NCI-H1694 (cell line): Measurements from ENCODE around the gene DENND2D.

ENCODE experiments used
- DNase-seq: peaks from one replicate; lab custom pipeline; 2025; lab: John Stamatoyannopoulos, UW

The DENND2D gene

DNA sequence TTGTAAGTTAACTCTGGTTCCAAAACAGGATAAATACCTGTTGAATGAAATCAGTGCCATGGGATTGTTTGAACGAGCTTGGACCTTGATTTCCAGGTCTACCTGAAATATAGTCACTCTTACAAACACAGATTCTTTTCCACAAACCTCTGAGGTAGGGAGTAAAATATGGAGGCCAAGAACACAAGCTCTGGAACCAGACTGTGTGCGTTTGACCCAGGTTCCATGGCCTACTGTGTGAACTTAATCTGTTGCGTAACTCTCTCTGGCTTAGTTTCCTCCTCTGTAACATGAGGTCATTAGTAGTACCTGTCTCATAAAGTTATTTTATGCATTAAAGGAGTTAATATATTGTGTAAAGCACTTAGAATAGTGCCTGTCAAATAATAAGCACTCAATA is 25.1 kb downstream of the DENND2D start:
- DNase-seq, result no peak

DNA sequence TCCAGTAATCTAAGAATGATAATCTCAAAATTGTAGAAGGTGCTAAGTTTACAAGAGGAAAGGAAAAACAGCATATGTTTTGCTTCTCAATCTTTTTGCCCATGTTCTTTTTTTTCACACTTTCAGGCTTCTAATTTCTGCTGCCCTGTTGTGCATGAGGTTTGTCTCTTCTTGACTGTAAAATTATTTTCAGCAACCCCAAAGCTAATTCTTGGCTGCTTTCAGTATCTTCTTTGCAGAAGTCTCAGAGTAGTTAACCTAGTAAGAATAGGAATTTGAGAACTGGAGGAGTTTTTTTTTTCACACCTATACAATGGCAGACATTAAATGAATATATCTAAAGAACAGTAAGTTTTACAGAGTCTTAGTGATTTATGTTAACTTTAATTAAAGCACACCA is 26.4 kb downstream of the DENND2D start:
- DNase-seq, result no peak

DNA sequence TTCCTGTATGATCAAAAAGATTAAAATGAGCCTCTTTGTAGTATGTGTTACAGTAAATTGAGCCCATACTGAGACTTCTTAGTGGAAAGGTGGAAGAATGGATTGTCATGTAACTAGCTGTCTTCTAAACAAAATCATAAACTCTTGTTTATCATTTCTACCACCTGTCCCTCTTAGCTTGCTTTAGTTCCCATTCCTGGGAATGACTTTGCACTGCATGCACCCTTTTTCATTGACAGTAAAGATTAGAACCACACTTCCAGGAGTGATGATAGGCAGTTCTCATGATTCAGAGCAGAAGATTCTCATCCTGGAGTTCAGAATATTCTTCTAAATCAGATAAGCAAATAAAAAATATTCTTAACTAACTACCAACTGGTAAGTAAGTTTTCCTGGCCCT is 28.0 kb downstream of the DENND2D start:
- no peak for DNase-seq

DNA sequence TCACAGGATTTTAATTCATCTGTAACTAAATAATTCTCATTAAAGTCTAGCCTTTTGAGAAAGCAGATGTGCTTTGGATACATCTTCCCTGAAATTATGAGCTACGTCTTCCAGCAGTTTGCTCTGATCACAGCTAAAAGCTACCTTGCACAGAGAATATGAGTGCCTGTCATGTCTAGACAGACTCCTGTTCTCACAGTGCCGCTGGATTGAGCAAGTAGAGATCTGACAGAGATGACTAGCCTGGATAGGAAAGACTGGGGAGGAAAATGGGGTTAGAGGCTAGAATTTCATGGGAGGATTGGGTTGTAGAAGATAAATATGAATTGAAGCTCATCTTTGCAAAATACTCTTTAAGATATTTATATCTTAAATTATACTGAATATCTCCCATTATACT is 36.3 kb downstream of the DENND2D start:
- DNase-seq, result no peak

DNA sequence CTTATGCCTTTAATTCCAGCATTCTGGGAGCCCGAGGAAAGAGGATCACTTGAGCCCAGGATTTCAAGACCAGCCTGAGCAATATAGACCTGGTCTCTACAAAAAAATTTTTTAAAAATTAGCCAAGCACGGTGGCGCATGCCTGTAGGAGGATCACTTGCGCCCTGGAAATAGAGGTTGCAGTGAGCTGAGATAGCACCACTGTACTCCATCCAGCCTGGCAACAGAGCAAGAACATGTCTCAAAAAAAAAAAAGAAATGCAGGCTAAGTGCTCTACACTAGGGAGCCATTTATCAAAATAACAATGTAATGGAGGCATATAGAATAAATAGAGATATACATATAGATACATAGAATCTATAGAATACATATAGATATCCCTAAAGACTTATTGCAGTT is 37.1 kb downstream of the DENND2D start:
- DNase-seq, result no peak

DNA sequence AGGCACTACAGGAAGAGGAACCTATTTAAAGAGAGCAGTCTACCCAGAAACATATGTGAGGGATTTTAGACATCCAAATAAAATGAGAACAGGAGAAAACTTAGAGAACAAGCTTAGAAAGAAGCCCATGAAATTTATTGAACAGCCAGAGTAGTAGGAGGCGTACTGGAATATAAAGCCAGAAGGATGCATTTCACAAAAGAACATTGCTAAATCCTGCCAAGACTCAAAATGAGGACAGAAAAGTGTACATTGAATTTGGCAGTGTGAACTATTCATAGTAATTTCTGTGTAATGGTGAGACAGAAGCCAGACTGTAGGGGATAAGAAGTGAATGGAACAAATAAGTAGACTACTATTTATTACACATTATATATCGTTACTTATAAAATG is 38.0 kb downstream of the DENND2D start:
- DNase-seq, result no peak

DNA sequence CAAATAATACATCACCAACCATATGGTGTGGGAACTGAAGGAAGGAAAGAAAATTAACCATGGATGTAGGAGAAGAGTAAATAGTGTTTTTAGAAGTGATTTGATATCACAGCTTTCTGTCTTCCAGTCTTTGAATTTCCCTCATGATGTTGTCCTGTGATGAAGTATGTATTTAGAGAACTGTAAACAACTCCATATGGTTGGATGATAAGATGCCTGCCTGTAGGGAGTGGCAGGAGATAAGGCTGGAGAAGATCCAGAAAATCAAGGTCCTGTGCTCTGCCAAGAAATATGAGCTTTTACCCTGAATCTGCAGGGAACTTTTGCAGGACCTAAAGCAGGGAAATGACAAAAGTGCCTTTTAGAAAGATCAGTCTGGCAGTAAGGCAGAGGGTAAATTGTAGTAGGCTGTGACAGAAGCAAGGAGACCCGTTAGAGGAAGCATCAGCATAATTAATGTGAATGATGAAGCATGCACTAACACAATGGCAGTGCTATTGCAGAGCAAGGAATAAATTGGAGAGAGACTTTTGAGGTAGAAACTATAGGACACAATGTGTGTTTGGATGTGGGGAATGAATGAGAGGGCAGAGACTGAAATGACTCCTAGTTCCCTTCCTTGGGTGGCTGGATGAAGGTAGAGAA is 38.5 kb downstream of the DENND2D start:
- peak; percentile 55 for DNase-seq

DNA sequence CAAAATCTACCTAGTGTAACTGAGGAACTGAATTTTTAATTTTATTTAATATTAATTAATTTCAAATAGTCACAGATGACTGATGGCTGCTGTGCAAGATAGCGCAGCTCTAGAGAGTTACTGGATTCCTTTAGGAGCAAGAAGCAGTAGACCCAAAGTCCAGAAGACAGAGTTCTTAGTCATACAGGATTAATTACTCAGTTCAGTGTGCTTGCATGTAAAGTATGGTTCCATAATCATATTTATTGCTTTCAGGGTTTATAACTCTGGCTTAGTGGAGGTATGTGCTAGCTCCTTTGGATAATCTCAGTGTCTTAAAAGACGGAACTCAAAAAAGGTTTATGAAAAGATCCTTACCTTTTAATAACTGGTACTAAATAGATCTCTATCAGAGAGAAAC is 43.0 kb downstream of the DENND2D start:
- no peak for DNase-seq

DNA sequence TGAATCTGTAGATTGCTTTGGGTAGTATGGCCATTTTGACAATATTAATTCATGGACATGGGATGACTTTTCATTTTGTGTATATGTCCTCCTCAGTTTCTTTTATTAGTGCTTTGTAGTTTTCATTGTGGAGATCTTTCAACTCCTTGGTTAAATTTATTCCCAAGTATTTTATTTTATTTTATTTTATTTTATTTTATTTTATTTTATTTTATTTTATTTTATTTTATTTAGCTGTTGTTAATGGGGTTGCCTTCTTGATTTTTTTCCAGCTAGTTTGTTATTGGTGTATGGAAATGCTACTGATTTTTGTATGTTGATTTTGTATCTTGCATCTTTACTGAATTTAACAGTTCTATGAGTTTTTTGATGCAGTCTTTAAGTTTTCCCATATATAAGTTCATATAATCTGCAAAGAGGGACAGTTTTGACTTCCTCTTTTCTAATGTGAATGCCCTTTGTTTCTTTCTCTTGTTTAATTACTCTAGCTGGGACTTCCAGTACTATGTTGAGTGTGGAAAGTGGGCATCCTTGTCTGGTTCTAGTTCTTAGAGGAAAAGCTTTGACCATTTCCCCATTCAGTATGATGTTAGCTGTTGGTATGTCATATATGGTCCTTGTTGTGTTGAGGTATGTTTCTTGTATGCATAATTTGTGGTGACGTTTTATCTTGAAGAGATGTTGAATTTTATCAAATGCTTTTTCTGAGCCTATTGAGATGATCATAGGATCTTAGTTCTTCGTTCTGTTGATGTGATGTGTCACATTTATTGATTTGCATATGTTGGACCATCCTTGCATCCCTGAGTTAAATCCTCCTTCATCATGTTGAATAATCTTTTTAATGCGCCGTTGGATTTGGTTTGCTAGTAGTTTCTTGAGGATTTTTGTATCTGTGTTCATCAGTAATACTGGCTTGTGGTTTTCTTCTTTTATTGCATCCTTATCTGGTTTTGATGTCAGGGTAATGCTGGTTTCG is 46.1 kb downstream of the DENND2D start:
- DNase-seq, result no peak

DNA sequence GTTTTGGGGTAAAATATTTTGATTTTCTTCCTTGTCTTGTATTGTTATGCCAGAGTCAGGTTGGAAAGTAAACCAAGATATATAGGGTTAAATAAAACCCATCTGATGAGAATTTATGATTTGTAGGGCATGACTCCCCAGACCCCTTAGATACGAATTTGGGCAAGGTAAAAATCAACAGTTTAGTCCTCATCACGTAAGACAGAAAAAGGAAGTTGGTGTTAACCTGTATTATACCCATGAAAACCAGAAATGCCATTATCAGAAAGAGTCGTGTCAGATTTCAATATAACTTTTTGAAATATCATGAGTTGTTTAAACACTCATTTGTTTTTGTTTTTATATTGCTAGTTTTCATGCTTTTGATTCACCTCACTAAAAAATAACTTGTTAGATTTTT is 48.6 kb downstream of the DENND2D start:
- DNase-seq, result no peak

DNA sequence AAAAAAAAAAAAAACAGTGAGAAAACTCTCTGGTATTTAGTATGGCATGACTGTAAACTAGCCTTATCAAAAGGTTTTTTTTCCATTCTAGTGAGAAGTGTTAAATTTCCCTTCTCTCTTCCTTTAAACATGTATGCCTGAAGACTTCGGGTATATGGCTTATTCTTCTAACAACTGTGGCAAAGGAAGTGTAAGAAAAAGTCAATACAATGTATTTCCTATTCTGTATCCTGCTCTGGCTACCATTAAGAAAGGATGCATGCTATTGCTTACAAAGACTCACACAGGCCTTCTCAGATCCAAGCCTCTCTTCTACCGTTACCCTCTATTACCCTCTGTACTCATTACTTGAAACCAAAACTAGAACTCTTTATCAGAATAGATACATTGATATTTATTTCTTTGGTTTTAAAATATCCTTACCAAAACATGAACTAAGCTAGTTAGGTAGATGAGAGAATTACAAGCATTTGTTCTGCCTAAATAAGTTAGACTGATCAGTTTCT is 52.0 kb downstream of the DENND2D start:
- DNase-seq, result no peak

DNA sequence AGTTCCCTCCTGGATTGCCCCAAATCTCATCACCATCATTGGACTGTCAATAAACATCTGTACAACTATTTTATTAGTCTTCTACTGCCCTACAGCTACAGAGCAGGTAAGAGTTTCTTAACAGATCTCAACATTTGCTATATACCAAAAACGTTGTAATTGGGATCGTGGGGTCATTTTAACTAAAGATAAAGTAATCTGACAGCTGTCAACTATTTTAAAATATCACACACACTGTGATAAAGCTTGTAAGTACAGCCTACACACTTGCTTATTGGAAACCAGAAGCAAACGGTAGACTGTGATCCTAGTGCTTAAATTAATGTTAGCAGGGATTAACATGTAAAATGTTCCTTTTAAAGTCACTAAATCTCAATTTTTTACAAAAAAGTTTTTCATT is 52.5 kb downstream of the DENND2D start:
- DNase-seq, result no peak

DNA sequence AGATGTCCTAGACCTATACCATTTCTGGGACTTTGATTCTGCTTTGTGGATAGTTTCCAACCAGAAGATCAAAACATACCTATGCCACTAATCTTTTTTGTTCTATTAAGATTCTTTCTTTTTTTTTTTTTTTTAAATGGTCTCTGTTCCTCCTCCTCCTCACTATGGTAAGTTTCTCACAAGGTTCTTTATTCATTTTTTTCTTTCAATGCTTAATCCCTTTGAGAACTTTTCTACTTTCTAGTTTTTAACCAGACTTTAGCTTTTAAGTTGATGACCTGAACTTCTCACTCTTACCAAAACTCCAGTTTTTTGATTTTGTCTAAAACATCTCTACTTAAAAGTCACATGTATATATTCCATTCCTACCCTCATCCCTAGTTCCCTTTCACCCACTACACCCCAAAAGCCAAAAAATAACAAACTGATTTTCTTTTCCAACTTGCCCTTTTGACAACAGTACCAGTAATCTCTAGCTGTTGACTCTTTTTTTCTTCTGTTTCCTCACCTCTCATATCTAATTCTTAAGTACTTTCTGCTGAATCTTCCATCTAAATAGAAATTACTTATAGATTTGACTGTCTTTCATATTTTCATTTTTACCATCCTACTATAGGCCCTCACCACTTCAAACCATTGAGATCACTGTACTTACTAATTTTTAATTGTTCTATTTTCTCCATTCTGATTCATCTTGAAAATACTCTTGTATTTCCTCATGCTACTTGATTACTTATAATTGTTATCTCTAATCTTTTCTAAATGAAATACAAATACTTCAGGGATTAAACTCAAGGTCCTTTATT is 54.3 kb downstream of the DENND2D start:
- DNase-seq, result no peak

DNA sequence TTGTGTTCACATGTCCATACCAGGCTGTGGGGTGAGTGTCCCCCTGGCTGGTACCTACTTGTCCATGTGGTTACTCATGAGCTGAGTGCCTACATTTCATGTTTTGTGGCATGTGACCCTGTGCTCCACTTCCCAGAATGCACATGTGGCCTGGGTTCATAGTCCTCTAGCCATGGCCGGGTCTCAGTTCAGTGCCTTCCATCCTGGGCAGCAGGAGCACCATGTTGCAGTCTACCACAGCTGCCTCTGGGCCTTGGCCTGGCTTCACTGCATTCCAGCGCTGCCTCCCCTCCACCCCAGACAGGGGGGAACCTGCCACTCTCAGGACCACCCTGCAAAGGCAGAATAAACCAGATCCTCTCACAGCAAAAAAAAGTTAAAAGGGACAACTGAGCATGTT is 54.9 kb downstream of the DENND2D start:
- no peak for DNase-seq

DNA sequence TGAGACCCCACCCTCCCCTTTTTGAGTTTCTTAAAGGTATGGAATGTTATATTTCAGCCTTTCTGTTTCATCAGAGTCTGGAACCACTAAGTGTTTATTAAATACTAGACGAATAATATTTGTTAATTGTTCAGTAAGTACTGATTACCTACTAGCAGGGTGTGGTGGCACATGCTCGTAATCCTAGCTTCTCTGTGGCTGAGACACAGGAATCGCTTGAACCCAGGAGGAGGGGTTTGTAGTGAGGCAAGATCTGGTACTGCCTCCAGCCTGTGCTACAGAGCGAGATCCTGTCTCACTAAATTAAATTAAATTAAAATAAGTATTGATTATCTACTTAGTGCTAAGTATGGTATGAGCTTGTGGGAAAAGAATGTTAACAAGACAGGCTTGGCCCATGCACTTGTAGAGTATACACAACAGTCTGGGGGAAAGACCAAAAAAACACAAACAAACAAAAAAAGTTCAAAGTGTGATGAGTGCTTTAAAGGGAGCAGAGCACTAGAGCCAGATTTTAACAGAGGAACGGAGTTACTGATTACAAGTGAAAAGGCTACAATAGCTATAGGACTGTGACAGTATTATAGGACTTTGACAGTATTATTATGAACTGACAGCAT is 58.0 kb downstream of the DENND2D start:
- DNase-seq, result no peak

DNA sequence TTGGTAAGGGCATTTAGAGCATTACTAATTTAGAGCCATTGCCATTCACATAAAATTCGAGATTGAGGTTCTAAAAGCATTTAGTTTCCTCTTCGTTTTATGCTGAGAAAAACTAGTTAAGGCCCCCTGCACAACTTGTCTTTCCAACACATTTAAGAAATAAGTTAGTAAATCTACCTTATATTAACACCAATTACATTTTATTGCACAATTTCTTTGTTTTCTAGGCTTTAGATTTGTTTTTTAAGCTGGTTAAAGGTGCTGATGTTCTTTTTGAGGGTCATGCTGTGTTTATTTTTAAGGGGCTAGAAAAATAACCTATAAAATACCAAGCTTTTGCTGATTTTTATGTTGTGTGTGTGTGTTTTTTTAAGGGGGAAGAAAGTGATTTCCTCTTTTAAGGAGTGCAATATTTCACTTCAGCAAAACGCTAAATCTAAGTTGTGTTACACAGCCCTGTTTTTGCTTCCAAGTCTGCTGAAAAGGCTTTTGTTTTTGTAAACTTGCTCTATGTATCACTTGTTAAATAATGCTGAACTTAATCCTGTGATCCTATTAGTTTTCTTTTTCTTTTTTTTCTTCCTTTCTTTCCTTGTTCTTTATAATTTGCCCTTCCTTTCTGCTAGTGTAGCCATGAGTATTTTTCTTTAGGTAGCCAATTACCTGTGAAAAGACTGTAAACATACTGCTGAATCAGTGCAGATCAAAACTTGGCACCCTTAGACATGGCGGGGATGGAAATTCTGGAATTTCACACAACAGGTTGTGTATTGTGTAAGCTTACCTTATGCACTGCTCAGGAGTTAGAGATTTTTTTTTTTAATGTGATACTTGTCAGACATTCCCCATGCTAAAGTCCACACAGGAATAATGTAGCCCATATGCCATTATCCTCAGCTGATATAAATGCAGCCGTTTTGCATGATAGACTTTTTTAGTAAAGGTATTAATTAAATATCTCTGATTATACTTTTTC is 58.9 kb downstream of the DENND2D start:
- no peak for DNase-seq

DNA sequence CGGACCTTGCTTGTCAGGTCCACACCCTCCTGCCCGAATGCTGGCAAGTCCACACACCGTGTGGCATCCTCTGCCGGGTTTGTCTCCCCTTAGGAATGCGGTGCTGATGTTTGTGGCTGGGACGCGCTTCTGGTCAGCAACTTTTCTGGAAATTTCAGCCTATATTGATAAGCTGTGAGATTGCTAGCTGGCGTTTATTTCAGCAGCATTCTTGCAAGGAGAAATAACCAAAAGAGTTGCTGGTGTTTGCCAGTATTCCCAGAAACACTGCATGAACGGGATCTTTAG is 59.8 kb downstream of the DENND2D start:
- DNase-seq, result no peak

DNA sequence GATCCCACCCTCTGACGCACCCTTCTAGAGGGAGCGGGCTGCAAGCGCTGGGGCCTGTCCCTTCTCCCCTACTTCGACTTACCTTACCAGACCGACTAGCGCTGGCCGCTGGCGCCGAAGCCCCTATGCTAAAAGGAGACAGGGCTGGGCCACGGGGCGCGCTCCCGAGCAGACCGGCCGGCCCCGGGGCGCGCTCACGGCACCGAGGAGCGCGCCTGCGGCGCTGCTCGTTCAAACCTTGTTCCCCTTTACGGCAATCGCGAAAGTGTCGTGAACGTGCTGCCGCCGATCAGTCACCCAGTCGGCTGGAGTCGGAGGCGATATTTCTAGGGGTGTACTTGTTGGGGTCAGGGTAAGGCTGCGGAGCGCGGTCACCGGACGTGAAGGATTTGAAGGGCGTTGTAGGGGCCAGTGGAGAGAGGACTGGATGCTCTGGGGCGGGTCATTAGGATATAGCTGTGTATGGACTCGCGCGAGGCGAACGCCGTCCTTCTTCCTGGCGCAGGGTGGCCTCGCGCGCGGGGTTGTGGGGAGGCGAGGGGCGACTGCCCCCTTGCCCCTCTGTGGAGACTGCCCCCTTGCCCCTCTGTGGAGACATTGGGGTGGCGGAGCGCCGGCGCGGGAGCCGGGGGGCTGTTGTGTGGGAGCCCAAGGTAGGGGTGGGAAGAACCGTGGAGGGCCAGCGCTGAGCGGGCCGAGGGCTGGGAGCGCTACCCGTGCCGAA is 60.3 kb downstream of the DENND2D start, which contains the start of the genes CEPT1 and DRAM2:
Gene CEPT1 (plus strand): TSS at position 268 of the 724 bp plus-strand sequence. CDS start 7,492 bp downstream, outside the sequence.
Gene DRAM2 (minus strand): TSS at position 138 of the 724 bp plus-strand sequence. CDS start 8,539 bp downstream, outside the sequence.
- peak; percentile 91 for DNase-seq

DNA sequence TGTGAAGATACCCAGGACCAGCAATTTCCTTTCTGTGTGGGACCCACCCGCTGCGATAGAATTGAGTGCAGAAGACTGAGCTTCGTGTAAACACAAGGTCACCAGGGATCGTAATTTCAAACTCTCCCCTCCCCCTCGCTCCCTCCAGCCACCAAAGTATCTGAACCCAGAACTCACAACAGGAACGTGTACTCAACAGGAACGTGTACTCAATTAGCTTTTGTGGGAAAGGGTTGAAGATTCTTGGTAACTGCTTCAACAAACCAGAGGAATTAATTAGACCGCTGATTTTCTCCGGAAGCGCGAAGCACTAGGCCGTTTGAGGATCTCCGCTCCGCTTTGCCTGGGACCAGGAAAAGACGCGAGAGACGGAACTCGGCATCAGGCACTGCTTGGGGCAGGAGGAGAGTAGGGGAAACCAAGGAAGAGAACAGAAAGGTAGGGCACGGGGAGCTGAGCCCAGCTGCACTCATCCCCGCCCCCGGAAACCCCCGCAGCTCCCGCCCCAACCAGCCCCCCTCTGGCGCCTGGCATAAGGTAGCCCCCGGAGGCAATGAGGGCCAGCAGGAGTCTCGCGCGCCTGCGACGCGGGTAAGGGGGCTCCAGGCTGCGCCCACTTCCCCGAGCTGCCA is 61.0 kb downstream of the DENND2D start:
- peak; percentile 75 for DNase-seq
